Breast epithelium (tissue), 3 donors: ENCODE data around the gene PXN.

Experiments
- POLR2A ChIP-seq: fragments of 450-650 bp; IDR thresholded peaks from one replicate; pipeline ENCODE4 v1.6.1; 2016; ENCODE audit warnings: antibody characterized with exemption, mild to moderate bottlenecking, moderate library complexity
- TF ChIP-seq, protein P1 (sequence below), 3 donors: fragments of 450-650 bp; IDR thresholded peaks; one replicate each; pipeline ENCODE4 v1.5.1; 2016 to 2017; ENCODE audit warnings: antibody characterized with exemption in 3 of 3, mild to moderate bottlenecking in 3 of 3, moderate library complexity in 3 of 3

DNA sequence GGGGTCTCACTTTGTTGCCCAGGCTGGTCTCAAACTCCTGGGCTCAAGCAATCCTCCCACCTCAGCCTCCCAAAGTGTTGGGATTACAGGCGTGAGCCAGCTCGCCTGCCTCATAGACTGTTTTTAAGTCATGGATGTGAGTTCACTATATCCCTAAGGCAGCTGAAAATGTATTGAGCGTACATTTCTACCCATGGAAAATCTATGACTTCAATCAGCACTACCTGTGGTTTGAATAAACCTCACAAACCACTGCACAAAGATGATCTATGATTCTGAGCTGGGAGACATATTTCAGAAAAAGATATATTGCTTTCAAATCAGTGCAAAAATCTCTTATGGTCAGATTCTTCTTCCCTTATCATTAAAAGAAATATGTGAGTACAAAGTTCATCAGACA is 93.5 kb downstream of the PXN start:
- no peak for TF ChIP-seq POLR2A
- TF ChIP-seq, protein P1, sequence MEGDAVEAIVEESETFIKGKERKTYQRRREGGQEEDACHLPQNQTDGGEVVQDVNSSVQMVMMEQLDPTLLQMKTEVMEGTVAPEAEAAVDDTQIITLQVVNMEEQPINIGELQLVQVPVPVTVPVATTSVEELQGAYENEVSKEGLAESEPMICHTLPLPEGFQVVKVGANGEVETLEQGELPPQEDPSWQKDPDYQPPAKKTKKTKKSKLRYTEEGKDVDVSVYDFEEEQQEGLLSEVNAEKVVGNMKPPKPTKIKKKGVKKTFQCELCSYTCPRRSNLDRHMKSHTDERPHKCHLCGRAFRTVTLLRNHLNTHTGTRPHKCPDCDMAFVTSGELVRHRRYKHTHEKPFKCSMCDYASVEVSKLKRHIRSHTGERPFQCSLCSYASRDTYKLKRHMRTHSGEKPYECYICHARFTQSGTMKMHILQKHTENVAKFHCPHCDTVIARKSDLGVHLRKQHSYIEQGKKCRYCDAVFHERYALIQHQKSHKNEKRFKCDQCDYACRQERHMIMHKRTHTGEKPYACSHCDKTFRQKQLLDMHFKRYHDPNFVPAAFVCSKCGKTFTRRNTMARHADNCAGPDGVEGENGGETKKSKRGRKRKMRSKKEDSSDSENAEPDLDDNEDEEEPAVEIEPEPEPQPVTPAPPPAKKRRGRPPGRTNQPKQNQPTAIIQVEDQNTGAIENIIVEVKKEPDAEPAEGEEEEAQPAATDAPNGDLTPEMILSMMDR (IDR thresholded peaks at IDR 0.05) = no peak
